NCI-H2081 treated with DMSO at 0.1 percent for 48 hours (cell line): Measurements from ENCODE around the gene ABCC3.

Source experiments
- DNase-seq: peaks from one replicate; lab custom pipeline; 2025; lab: John Stamatoyannopoulos, UW

Gene ABCC3

GRCh38 chr17:50737118-50737698 is 102.5 kb downstream of the ABCC3 start:
- no peak for DNase-seq

GRCh38 chr17:50739098-50739497 is 104.4 kb downstream of the ABCC3 start:
- DNase-seq = no peak
